LoVo (cell line): ENCODE measurements around the gene UMODL1.
"Not testable (repeated sequence)": the region's sequence is repeated elsewhere in the genome, so short reads cannot be mapped to it uniquely, and the experiment has no call there.

Experiments used
- DNase-seq: peaks from one replicate; pipeline ENCODE4 v3.0.0-alpha.2; 2016; ENCODE audit warnings: low spot score

UMODL1 gene

DNA sequence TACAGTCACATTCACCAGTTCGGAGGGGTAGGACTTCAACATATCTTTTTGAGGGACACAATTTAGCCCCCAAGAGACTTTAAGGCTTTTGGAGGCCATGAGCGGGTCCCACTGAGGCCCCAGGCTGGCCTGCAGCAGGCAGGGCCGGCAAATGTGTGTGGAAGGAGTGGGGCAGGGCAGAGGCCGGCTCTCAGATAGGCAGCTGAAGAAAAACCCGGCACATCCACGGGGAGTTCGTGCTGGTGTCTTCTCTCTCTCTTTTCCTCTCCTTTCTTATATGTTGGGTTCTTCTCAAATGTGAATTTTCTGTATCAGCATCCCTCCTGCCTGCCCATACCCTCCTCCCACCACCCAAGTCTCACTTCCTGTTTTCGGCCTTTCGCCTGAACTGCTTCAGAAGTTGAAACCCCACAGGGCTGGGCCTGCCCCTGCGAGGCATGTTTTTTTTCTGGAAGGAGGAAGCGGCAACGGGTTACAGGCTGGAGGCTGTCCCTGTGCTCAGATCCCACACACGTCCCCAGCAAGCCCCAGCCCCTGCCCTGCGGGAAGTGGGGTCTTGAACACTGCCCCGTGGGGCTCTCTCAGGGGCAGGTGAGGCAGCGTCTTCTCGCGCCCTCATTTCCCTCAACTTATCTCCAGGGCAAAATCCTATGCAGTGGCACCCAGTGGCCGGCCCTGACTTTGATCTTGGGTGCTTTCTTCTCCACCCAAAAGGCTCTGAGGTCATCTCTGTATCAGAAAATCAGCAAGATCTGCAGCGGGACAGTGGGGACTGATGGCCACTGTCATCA lies 9.7 kb upstream of the UMODL1 start:
- DNase-seq = no peak

DNA sequence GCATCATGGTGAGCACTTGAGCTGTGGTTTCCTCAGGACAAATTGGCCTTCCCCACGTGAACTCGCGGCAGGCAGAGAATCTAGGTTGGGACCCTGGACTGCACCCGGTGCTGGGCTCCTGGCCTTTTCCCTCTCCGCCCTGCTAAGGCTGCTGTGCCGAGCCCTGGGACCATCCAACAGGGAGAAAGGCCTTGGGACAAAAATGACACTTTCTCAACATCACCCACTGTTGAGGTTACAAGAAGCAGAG lies 9.2 kb upstream of the UMODL1 start:
- no peak for DNase-seq

DNA sequence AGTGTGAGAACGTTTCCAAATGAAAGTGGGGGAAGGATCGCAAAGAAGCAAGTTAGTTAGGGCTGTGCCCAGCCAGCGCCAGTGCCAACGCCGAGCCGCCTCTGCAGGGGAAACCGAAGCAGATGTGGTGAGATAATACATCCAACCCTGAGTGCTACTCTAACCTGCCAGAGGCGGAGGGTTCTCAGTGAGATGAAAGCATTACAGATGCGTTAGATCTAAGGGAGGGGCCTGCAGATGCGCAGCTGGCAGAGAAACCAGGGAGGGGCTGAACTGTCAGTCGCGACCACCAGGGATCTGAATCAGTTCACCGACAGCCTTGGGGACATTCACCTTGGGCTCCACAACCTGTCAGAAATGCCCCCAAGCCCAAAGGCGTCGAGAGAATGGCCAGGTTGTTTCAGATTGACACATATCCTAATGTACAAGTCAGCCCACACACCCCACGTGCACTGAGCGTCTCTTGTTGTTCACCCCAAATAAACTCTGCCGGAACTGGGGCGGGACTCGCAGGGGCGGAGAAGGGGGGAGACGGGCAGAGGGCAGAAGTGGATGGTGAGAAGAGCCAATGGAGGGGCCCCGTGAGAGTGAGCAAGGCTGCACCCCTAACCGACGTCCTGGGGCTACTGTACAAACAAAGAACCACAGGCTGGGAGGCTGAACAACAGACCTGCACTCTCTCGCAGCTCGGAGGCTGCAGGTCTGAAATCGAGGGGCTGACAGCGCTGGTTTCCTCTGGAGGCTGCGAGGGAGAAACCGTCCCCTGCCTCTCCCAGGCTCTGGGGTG lies 8.7 kb upstream of the UMODL1 start:
- DNase-seq = no peak

DNA sequence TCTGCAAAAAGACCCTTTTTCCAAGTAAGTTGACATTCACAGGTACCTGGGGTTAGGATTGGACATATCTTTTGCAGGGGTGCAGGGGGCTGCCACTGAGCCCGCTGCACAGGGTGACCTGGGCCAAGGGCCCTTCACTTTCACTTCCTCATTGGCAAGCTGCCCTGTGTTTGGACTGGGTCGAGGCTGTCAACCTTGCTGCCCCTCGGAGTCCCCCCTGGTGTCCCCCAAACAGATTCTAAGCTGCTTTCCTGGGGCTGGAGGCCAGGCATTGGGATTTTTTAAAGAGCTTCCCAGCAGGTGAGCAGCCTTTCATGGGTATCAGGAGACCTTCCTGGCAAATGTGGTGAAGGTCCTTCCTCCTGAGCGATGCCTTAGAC lies 7.9 kb upstream of the UMODL1 start:
- no peak for DNase-seq

DNA sequence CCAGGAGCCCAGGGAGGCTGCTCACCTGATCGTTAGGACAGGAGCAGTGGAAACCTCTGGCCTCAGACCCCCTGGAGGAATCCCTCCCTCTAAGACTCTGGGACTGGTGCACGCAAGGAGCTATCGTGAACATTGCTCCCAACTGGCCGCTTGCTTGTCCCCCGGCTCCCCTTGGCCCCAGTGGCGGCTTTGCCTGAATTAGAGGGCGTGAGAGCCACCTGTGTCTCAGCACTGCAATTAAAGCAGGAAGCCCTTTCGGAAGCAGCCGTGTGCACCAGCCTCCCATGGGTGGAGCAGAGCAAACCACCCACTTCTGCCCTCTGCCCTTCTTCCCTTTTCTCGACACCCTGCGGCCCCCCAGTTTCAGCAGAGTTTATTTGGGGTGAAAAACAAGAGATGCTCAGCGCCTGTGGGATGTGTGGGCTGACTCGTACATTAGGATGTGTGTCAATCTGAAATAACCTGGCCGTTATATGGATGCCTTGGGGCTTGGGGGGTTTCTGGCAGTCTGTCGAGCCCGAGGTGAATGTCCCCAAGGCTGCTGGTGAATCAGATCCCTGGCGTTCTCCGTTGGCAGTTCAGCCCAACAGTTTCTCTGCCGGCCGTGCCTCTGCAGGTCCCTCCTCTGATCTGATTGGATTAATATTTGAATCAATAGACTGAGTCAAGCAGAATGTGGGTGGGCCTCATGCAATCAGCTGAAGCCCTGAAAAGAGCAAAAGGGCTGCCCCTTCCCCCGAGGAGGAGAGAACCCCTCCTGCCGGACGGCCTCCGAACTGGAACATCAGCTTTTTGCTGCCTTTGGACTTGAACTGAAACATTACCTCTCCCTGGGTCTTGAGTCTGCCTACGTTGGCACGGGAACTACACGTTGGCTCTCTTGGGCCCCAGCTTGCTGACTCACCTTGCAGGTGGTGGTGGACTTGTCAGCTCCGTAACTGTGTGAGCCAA lies 7.3 kb upstream of the UMODL1 start:
- no peak for DNase-seq

DNA sequence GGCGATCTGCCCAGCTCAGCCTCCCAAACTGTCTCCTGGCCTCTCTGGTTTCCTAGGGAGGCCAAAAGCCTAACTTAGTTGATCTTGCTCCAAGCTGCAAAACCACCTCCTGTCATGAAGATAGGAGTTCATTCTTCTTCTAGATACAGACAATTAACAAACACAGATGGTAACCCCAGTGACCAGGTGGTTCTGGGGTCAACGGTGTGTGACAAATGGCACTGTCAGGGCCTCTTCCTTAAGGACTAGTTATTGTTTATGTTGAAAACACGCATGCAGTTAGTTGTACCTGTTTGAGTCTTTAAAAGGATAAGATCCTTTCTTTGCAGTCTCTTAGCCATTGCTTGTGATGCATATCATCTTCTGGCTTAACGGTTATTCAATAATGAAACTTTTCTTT lies 4.6 kb upstream of the UMODL1 start:
- no peak for DNase-seq

DNA sequence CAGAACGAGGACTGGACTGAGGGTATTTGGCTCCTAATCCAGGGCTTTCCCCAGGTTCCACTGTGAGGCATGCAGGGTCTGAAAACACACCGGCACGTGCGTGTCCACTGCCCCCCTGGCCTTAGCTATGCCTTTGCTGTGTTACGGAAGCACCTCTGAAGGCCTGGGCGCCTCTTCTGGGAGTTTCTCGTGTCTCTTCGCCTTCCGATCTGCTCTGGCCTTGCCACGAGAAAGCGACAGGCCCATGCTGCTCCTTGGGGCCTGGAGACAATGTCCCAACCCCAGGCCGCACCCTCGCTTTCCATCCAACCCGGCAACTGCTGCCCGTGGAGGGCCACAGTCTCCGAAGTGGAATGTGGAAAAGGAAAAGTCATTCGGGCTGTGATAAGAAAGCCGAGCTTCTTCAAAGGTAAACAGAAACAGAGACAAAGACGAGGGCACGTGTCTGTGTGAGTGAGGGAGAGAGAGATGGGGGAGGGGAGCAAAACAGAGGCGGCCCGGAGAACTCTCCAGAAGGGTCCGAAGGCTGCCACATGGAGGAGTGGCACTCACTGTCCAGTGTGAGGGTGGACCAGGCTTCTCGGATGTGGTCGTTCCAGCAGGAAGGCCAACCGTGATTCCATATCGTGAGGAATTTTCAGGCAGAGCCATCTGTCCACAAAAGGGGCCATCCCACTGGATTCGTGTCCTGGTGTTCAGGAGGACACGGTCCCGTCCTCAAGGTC lies 3.4 kb upstream of the UMODL1 start:
- no peak for DNase-seq

DNA sequence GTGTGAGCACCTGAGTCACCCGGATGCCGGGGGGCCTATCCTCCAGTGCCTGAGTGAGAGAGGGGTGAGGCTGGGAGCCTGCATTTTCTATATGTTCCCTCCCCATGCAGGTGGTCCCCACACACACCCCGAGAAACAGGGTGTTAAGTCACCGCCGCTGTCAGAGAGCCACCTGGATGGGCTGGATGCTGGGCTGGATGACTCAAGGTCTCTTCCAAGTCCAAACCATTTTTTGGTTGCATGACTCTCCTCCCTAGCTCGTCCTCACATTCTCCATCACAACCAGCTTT lies 2.9 kb upstream of the UMODL1 start:
- DNase-seq = no peak

DNA sequence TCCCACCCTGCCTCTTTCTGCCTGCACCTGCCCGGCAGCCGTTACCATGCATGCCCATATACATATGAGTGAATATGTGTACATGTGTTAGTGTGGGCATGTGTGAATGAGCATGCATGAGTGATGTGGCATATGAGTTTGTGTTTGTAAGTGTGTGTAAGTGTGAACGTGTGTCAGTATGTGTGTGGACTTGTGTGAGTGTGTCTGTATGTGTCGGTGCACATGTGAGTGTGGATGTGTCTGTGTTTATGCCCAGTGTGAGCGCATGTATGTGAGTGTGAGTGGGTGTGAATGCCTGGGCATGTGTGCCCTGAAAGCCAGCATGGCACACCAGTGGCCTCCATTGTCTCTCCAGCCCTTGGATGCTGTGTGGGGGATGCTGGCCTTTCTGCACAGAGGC lies 2.5 kb upstream of the UMODL1 start:
- no peak for DNase-seq

DNA sequence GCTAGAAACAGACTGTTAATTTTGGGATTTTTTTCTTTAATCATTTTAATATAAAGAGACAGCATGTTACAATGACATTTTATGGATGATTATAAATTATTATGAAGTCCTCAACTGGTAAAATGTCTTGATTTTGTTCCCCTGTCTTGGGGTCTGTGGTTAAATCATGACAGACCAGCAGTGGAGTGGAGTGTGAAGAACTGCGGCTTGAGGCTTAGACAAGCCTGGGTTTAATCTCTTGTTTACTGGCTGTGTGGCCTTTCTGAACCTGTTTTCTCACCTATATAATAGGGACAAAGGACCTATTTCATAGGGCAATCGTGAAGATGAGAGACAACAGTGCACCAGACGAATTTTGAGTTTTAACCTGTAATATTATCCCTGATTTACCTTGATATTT lies 1.8 kb upstream of the UMODL1 start:
- DNase-seq = no peak

DNA sequence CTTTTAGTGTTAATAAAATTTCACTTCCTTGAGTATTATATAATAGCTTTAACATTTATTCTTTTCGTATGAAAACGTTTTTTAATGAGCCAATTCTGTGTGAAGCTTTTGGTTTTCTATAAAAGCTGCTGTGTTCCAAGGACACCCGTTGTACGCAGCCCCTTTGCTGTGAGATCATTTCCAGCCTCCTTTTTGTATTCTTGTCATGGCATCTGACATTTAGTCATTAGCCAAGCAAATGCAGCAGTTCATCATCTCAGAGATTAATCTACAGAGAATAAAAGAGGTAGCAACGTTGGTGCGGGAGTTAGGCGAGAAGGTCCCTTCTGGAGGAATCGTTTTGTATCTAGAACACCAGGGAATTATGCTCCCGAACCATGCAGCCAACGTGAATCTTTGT lies 1.3 kb upstream of the UMODL1 start:
- DNase-seq = no peak

DNA sequence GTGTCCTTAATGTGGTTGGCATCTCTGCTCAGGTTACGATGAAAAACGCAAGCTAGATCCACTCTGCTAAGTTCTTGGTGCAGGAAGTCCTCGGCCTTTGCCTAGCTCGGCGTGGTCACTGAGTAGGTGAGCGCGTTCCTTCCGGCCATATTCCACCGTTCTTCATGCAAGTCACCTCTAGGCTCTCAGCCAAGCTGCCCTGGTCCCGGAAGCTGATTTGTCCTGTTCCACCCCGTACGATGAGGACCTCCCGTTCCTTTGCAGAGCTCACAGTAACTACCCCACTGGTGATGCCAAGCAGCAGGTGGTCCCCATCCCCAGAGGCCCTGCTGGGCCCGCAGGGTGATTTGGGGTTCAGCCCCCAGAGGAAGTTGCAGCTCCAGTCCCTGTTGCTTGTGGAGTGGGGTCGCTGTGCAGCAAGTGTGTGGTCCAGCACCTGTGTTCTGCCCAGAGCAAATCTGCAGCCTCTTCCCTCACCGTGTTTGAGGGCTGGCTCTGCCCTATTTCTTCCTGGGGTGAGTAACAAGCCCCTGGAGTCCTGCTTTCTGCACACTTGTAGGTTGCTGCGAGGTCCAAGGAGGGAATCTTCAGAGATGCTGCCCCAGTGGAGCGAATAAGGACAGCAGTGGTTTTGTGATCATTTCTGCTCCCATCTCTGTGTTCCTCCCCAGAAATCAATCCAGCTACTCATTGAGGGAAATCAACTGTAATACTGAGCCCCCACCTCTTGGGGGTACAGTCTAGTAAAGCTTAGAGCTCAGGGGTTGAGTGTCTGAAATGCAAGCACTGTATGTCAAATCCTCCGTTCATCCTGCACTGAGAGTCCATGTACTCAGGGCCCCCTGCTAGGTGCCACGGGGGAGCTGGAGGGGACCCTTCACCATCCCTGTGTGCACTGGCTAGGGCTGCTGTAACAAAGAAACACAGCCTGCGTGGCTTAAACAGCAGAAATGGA lies 2.3 kb downstream of the UMODL1 start:
- no peak for DNase-seq

DNA sequence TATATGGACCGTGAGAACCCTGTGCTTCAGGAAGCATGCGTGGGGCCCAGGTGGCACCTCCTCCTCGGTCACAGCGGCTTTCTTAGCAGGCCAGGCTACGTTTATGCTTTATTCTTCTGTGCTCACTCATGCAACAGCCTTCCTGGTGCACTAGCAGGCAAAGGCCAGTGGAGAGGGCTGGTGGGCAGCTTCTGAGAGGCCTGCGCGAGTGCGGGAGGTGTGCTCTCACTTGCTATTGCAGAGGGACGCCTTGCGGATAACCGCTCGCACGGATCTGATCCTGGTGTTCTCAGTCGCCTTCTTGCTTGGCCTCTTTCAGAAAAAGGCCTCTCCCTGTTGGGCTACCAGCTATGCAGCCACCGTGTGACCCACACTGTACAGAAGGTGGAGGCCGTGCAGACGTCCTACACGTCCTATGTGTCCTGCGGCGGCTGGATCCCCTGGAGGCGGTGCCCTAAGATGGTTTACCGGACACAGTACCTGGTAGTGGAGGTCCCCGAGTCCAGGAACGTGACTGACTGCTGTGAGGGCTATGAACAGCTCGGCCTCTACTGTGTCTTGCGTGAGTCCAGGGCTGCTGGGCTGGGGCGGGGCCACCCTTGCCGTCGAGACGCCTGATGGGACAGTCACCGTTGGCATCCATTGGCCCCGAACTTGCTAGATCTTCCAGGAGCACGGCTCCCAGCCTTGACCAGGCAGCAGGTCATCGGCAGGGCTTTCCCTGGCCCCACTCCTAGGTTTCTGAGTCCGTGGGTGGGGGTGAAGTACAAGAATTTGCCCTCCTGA lies 4.8 kb downstream of the UMODL1 start:
- no peak for DNase-seq

DNA sequence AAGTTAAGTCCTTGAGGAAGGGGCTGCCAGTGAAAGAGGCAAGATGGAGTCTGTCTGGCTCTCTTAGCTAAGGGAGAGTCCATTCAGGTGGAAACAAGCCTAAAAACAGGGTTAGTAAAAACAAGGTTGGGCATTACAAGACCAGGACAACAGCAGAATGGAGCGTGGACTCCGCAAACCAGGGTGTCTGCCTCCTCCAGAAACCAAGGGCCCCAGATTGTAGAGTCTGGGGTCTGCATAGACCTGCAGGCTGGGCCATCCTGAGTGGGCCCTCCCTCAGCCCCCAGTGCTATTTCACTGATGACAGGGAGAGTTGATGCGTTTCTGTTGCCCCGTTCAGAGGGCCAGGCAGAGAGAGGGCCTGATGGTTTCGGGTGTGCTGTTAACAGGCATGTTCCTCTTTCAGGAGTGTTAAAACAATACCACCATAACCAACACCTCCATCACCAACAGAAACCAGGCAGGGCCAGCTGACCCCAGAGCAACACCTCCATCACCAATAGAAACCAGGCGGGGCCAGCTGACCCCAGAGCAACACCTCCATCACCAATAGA lies 6.6 kb downstream of the UMODL1 start:
- not testable (repeated sequence) for DNase-seq

DNA sequence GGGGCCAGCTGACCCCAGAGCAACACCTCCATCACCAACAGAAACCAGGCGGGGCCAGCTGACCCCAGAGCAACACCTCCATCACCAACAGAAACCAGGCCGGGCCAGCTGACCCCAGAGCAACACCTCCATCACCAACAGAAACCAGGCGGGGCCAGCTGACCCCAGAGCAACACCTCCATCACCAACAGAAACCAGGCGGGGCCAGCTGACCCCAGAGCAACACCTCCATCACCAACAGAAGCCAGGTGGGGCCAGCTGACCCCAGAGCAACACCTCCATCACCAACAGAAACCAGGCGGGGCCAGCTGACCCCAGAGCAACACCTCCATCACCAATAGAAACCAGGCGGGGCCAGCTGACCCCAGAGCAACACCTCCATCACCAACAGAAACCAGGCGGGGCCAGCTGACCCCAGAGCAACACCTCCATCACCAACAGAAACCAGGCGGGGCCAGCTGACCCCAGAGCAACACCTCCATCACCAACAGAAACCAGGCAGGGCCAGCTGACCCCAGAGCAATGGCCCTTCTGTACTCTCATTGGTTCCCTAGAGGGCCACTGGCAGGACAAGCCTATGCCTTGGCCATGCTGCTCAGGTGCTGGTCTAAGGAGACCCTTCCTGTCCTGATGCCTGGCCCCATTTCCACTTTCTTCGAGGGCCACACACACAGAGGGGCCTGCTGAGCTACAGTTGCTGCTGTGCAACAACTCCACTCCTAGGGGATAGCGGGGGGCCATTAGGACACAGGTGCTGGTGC lies 7.3 kb downstream of the UMODL1 start:
- not testable (repeated sequence) for DNase-seq

DNA sequence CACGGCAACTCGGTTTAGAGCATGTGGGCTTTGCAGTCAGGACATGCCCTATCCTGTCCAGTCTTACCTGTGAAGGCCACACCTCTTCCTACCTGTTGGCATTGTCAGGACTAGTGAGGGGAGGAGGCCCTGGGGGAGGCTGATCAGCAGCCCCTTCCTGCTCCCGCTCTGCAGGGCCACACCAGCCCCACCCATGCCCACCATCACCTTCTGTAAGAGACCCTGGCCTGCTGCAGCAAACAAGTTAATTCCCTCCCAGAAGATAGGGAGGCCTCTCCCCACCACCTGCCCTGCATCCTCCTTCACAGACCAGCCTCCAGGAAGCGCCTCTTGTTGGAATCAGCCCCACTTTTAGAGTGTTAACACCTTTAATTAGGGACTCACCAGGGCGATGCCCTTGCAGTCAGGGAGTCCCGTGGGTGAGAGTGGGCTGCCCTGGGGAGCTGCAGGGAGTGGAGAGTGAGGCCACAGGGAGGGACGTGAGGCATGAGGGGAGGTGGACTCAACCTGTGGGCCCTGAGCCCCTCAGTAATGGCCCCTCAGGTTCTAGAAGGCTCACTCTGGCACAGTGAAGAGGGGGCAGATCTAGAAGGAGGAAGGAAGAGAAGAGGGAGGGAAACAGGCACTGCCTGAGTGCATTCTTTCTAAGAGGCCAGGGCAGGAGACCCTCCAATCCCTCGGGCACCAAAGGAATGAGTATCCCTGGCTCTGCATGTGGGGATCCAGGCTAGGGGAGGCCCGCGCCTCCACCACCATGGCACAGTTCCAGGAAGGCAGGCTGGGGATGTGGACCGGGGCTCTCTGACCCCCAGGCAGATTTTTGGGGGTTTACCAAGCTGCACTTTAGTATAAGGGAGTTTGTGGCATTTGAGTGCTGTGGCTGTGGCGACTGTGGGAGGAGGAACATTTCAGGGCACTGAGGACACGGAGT lies 8.2 kb downstream of the UMODL1 start:
- no peak for DNase-seq

DNA sequence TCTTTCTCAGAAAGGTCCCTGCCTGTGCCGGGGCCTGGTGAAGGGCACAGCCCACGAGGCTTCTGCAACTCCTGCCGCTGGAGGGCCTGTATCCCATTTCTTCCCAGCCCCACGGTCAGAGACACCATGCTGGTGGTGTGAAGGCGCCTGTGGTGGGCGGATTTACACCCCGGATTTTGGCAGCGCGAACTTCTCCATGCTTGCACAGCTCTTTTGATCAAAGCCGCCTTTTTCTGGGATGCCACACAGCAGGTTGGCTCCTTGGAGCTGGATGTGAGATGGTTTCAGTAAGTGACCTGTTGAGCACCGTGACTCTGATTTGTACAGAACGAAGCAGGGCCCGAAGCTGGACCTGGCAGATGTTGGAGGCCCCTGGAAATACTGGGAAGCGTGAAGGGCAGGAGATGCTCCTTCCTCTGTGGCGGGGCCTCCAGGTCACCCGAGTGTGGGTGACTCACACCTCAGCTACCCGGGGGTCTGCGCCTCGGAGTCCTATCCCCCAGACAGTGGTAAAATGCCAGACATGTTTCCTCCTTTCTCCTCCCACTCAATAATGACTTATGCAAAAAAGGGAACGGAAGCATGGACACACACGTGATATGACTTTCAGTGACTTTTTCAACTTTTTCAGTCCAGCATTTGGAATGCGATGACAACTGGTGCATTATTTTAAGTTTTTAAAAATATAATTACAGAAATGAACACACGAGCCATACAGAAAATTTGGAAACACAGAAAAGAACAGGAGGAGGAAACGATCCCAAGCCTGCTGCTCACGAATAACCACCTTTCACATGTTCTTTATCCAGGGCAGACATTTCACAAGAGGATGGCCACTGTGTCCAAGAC lies 9.0 kb downstream of the UMODL1 start:
- DNase-seq = no peak
